Measurements from ENCODE around the gene SLC25A26.
"Not testable (repeated sequence)": the region's sequence is repeated elsewhere in the genome, so short reads cannot be mapped to it uniquely, and the experiment has no call there.

Gene SLC25A26

GRCh38 chr3:66414846-66415245 lies 194.0 kb downstream of the SLC25A26 start:
- DNase-seq: no peak

GRCh38 chr3:66415867-66416428 lies 195.1 kb downstream of the SLC25A26 start:
- no peak for DNase-seq

GRCh38 chr3:66416556-66417304 lies 195.9 kb downstream of the SLC25A26 start:
- no peak for DNase-seq

GRCh38 chr3:66418475-66418931 lies 197.7 kb downstream of the SLC25A26 start:
- DNase-seq: no peak

- no peak for DNase-seq
Measured at GRCh38 chr3:66419036-66419435, 198.2 kb downstream of the SLC25A26 start.

GRCh38 chr3:66421144-66421543 lies 200.3 kb downstream of the SLC25A26 start:
- DNase-seq: not testable (repeated sequence)

GRCh38 chr3:66421893-66422292 lies 201.1 kb downstream of the SLC25A26 start:
- not testable (repeated sequence) for DNase-seq

GRCh38 chr3:66423791-66424190 lies 203.0 kb downstream of the SLC25A26 start:
- DNase-seq: no peak

GRCh38 chr3:66425032-66425431 lies 204.2 kb downstream of the SLC25A26 start:
- DNase-seq: no peak

GRCh38 chr3:66425576-66426114 lies 204.8 kb downstream of the SLC25A26 start:
- no peak for DNase-seq

- no peak for DNase-seq
Measured at GRCh38 chr3:66426135-66426534, 205.3 kb downstream of the SLC25A26 start.

GRCh38 chr3:66427352-66427751 lies 206.6 kb downstream of the SLC25A26 start:
- no peak for DNase-seq

GRCh38 chr3:66427951-66428474 lies 207.2 kb downstream of the SLC25A26 start:
- DNase-seq: no peak

Data from NCI-H2227 treated with DMSO at 0.1 percent for 48 hours (cell line).